HUES6 (cell line): ENCODE results near the gene MRM2.
A peak's percentile ranks its signal among the peaks of the same experiment; 100 is the strongest.

Experiments
- H3K27ac ChIP-seq: 2 replicates; pipeline ENCODE4 v1.7.0; 2013; ENCODE audit warnings: low read depth, mild to moderate bottlenecking, low read length, inconsistent platforms
- H3K27me3 ChIP-seq: 2 replicates; pipeline ENCODE4 v1.6.1; 2013; ENCODE audit warnings: low read length; ENCODE audit not compliant: control insufficient read depth, insufficient read depth
- H3K36me3 ChIP-seq: 2 replicates; pipeline ENCODE4 v1.6.1; 2013; ENCODE audit warnings: low read length; ENCODE audit not compliant: control insufficient read depth, insufficient read depth
- H3K4me1 ChIP-seq: 2 replicates; pipeline ENCODE4 v1.6.1; 2013; ENCODE audit warnings: low read length; ENCODE audit not compliant: control insufficient read depth, insufficient read depth
- H3K4me3 ChIP-seq: 2 replicates; pipeline ENCODE4 v1.5.1; 2013; ENCODE audit warnings: low read depth, low read length
- H3K9ac ChIP-seq: one replicate; pipeline ENCODE4 v1.6.1; 2013; ENCODE audit warnings: mild to moderate bottlenecking, low read length
- H3K9me3 ChIP-seq: 2 replicates; pipeline ENCODE4 v1.6.1; 2013; ENCODE audit warnings: low read depth, low read length; ENCODE audit not compliant: control insufficient read depth, insufficient read depth

Gene MRM2

DNA sequence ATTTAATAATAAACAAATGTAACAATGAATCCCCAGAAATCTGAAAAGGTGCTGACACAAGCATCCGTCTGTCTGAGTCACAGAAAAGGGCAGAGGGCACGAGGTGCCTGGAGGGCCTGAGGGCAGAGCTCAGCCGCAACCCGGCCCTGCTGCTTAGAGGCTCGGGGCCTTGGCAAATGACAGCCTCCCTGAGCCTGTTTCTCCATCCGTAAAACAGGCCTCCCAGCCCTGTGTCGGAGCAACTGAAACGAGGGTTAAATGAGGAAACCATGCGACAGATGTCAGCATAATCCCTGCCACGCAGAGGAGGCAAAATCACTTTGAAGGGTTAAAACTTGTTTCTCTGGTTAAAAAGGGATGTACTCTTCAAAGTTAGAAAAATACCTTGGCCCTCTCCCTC is 24.9 kb upstream of the MRM2 start:
- Histone ChIP-seq H3K9me3 (peaks cover 5% of the 10 kb centered on the region), H3K4me1 (peaks cover 20% of the 10 kb centered on the region), H3K36me3 (peaks cover 31% of the 10 kb centered on the region), H3K4me3 (no peak overlapping the region), H3K9ac (no peak overlapping the region), H3K27me3 (no peaks in the 10 kb centered on the region), H3K27ac (no peak overlapping the region)

DNA sequence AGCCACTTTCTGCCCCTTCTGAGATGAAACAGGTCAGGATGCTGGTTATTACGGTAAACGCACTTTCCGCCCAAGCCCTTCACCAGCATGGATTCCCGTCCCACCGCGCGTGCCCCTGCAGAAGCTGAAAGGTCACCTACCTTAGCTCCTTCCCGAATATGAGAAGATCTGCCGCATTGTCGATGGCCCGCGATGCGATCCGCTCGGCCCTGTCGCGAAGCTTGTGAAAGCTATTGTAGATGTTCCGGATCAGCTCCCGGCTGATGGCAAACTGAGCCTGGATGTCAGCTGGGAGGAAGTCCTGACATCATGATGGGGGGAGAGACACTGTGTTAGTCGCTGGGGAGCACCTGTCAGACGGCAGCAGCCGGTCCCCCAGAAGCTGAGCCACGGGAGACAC is 22.2 kb upstream of the MRM2 start:
- Histone ChIP-seq H3K36me3 (peaks cover 40% of the 10 kb centered on the region), H3K27ac (no peak overlapping the region), H3K27me3 (no peaks in the 10 kb centered on the region), H3K4me1 (no peaks in the 10 kb centered on the region), H3K9me3 (peaks cover 5% of the 10 kb centered on the region), H3K9ac (no peak overlapping the region), H3K4me3 (no peak overlapping the region)

DNA sequence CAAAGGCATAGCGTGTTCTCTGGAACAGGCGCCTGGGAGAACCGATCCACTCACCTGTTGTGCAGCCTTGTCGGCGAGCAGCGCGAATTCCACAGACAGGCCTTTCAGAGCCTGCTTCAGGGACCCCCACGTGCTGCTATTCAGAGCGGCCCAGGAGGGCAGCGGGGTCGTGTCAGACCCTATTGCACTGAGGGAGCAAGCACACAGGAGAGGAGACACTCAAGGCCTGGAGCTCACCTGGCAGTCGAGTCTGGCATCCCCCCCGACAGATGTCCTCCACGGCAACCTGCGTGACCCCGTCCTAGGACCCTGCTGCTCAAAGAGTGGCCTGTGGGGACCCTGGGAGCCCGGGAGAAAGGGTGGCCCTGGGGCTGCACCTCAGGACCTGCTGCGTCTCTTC is 21.2 kb upstream of the MRM2 start:
- H3K4me1 ChIP-seq = no peaks in the 10 kb centered on the region
- no peak overlapping the region for H3K9ac ChIP-seq
- no peaks in the 10 kb centered on the region for H3K27me3 ChIP-seq
- no peak overlapping the region for H3K4me3 ChIP-seq
- no peak overlapping the region for H3K27ac ChIP-seq
- peaks cover 45% of the 10 kb centered on the region for H3K36me3 ChIP-seq
- H3K9me3 ChIP-seq = peaks cover 5% of the 10 kb centered on the region

DNA sequence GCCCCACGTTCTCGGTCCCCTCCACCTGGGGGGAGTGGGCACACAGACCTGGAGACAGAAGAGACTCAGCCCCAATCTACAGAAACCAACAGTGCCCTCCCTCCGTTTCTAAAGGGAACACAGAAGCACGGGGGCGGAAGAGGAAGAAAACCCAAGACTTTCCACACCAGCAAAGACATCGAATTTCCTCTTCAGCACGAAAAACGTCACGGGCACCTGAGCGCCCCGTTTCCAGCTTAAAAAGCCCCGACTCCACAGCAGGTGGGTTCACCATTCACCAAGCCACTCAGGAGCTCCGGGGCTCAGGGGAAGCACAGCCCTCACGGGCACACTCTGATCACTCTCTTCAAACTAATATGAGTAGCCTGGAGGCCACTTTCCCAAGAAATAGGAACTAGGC is 19.6 kb upstream of the MRM2 start:
- H3K36me3 ChIP-seq = peaks cover 52% of the 10 kb centered on the region
- H3K27ac ChIP-seq = no peak overlapping the region
- no peak overlapping the region for H3K9ac ChIP-seq
- peaks cover under 1% of the 10 kb centered on the region; the same call in 1 of the 2 replicates for H3K9me3 ChIP-seq
- no peaks in the 10 kb centered on the region for H3K4me1 ChIP-seq
- no peak overlapping the region for H3K4me3 ChIP-seq
- no peaks in the 10 kb centered on the region for H3K27me3 ChIP-seq

DNA sequence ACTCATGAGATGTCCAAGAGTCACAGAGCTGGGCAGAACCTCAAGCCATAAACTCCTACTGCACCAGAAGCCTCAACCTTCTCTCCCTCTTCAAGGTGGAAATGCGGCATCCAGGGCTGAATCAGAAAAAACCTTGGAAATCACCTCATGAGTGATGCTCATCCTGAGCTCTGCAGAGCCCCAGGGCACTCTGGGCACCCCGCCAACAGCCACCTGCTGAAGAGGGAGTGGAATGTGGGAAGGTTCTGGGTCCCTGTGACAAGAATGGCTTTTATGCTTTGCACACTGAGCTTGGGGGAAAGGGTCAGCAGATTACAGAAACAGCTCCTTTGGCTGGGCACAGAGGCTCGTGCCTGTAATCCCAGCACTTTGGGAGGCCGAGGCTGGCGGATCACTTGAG is 18.8 kb upstream of the MRM2 start:
- H3K27ac ChIP-seq = no peak overlapping the region
- H3K4me1 ChIP-seq = no peaks in the 10 kb centered on the region

DNA sequence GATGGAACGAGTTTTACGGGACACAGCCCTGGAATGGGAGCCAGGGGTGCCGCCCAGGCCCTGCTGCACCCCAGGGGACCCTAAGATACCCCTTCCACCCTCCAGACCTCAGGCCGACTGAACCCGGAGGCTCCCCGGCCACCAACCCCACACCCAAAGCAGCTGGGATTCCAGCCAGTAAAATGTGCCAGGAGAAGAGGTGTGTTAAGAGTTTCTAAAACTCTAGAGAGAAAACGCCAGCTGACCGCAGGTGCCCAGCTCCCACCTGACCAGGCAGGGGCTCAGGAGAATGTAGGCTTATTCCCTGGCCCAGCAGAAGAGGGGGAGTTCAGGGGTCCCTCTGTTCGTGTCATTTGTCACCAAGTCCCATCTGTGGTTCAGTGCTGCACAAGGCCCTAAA is 17.5 kb upstream of the MRM2 start:
- H3K36me3 ChIP-seq = peaks cover 72% of the 10 kb centered on the region
- H3K4me3 ChIP-seq = no peak overlapping the region

More for the DNA sequence above, 18.8 kb upstream of the MRM2 start:
- Histone ChIP-seq H3K4me3 (no peak overlapping the region), H3K9me3 (no peaks in the 10 kb centered on the region), H3K27me3 (no peaks in the 10 kb centered on the region), H3K36me3 (peaks cover 60% of the 10 kb centered on the region), H3K9ac (no peak overlapping the region)

DNA sequence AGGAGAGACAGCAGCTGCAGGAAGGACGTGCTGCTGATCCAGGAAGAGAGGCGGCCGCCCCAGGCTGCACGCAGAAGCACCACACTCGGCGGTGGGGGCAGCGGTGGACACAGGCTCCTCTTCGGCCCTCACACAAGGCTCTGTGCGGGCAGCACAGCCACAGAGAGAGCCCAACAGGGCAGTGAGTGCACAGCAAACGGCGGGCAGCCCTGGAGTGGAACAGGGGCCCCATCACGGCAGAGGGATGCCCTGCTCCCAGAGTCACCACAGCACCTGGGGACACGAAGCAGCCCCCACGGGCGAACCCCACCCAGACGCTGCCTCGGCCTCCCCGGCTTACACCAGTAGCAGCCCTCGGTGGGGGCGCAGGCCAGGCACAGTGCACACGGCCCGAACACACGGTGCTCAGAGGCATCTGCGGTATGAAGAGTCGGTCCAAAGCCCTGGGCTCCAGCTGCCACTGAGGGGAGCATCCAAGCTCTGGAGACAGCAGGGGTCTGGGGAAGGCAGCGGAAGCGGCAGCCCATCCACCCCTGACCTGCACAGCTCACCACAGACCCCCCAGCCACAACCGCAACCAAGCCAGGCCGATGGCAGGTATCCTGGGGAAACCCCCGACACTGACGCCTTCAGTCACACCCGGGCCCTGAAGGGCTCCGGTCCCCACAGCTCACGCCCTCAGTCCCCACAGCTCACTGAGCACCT is 16.8 kb upstream of the MRM2 start:
- no peaks in the 10 kb centered on the region for H3K9me3 ChIP-seq
- H3K4me3 ChIP-seq = no peak overlapping the region
- H3K36me3 ChIP-seq = peaks cover 71% of the 10 kb centered on the region
- no peaks in the 10 kb centered on the region for H3K4me1 ChIP-seq
- H3K27ac ChIP-seq = no peak overlapping the region
- H3K9ac ChIP-seq = peak overlapping the region; percentile 31
- H3K27me3 ChIP-seq = no peaks in the 10 kb centered on the region

More for the DNA sequence above, 17.5 kb upstream of the MRM2 start:
- H3K9ac ChIP-seq = no peak overlapping the region
- H3K4me1 ChIP-seq = no peaks in the 10 kb centered on the region
- no peaks in the 10 kb centered on the region for H3K27me3 ChIP-seq
- H3K27ac ChIP-seq = no peak overlapping the region
- no peaks in the 10 kb centered on the region for H3K9me3 ChIP-seq

DNA sequence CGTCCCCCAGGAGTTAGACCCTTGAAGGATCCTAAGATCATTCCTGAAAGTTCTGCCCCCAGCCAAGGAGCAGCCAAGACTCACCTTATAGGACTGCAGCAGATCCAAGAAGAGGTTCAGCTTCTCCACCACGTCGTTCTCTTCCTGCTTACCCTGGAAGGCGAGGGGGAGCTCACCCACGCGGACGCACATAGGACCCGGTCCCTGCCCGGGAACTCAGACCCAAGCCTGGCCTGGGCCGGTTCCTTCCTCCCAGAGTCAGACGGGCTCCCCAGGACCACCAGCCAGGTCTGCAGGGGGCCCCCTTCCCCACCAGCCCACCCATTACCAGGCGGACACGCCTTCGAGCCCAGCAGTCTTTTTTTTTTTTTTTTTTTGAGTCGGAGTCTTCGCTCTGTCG is 15.6 kb upstream of the MRM2 start:
- Histone ChIP-seq H3K9ac (peak overlapping the region; percentile 24), H3K27ac (0 out of 2 replicates have a peak overlapping the region, but pooled peaks have one; percentile 18), H3K4me3 (no peak overlapping the region), H3K36me3 (peaks cover 72% of the 10 kb centered on the region), H3K9me3 (no peaks in the 10 kb centered on the region), H3K27me3 (no peaks in the 10 kb centered on the region), H3K4me1 (no peaks in the 10 kb centered on the region)

DNA sequence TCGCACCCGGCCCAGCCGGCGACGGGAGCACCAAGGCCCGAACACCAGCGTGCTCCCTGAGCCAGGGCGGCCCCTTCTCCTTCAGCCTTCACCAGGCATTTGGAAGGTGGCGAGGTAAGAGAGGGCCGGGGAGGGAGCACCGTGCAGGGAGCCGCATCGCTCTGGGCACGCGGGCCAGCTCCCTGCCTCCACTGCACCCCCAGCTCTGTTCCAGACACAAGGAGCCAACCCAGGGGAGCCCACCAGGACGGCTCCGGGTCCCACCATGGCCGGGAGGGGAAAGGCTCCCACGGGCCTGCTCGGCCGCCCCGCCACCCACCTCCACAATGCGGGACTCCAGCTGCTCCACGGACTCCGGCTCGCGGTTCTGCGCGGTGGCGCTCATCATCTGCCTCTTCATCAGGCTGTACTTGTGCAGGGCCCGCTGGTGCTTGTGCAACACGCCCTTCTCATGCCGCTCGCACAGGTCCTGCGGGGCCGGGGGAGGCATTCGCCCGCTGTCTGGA is 15.1 kb upstream of the MRM2 start:
- H3K4me1 ChIP-seq = 0 out of 2 replicates have a peak, but pooled peaks cover 2% of the 10 kb centered on the region
- no peaks in the 10 kb centered on the region for H3K27me3 ChIP-seq
- no peaks in the 10 kb centered on the region for H3K9me3 ChIP-seq
- H3K27ac ChIP-seq = 0 out of 2 replicates have a peak overlapping the region, but pooled peaks have one; percentile 18
- H3K4me3 ChIP-seq = no peak overlapping the region
- no peak overlapping the region for H3K9ac ChIP-seq
- peaks cover 66% of the 10 kb centered on the region for H3K36me3 ChIP-seq

DNA sequence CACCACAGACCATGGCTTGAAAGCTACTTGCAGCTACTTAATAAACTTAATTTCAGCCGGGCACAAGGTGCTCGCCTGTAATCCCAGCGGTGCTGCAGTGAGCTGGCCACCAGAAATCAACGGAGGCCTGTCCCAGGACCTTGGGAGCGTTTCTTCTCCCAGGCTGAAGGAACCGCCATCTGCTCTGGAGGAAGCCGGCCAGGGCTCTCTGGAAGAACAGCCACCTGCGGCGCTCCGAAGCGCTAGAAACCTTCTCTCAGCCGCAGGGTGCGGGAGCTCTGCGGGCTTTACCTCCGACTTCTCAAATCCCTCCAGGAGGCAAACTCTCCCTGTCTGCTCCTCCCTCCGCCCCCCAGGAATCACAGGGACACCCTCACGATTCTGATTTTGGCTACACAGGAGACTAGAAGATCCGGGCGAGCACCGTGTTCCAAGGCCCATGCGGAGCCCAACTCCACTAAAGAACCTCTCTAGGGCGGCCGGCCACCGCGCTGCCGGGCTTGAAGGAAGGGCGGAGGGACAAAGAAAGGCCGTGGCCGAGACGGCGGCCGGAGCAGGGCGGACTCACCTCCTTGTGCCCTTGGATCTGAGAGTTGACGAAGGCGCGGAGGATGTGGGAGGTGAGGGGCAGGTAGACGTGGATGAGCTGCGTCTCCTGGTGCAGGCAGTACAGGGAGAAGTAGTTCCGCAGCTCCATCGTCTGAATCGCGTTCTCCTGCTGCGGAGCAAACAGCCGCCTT is 14.5 kb upstream of the MRM2 start:
- Histone ChIP-seq H3K36me3 (peaks cover 64% of the 10 kb centered on the region), H3K4me1 (0 out of 2 replicates have a peak, but pooled peaks cover 3% of the 10 kb centered on the region), H3K27me3 (no peaks in the 10 kb centered on the region), H3K9me3 (no peaks in the 10 kb centered on the region), H3K4me3 (no peak overlapping the region), H3K27ac (no peak overlapping the region), H3K9ac (no peak overlapping the region)
